ENCODE measurements around the gene PEX7.
A peak's percentile ranks its signal among the peaks of the same experiment; 100 is the strongest.
"Not testable (repeated sequence)": the region's sequence is repeated elsewhere in the genome, so short reads cannot be mapped to it uniquely, and the experiment has no call there.

PEX7 gene

DNA sequence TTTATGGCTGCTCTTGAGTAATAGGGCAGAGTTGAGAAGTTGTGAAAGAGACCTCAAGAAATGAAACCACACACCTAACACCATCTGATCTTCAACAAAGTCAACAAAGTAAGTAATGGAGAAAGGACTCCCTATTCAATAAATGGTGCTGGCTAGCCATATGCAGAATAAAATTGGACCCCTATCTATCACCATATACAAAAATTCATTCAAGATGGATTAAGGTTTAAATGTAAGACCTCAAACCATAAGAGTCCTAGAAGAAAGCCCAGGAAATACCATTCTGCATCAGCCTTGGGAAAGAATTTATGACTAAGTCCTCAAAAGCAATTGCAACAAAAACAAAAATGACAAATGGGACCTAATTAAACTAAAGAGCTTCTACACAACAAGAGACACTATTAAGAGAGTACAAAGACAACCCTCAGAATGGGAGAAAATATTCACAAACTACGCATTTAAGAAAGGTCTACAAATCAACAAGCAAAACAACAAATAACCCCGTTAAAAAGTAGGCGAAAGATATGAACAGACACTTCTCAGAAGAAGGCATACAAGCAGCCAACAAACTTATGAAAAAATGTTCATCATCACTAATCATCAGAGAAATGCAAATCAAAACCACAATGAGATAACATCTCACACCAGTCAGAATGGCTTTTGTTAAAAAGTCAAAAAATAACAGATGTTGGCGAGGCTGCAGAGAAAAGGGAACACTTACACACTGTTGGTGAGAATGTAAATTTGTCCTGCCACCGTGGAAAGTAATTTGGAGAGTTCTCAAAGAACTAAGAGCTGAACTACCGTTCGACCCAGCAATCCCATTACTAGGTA lies 34.1 kb upstream of the PEX7 start:
- no peaks in the 10 kb centered on the region for H3K36me3 ChIP-seq (ENCODE audit: insufficient read depth)
- no peak overlapping the region for H3K4me3 ChIP-seq (IDR thresholded peaks at IDR 0.05; ENCODE audit: insufficient read depth, low read depth, low read length)
- peak overlapping the region; percentile 36 for H3K4me2 ChIP-seq
- H3K27ac ChIP-seq = no peak overlapping the region
- no peak for TF ChIP-seq CTCF (conservative IDR thresholded peaks at IDR 0.05; ENCODE audit: low read depth, low read length)
- H3K27me3 ChIP-seq (ENCODE audit: insufficient read depth, low read depth) = no peaks in the 10 kb centered on the region
- no peaks in the 10 kb centered on the region for H4K20me1 ChIP-seq (ENCODE audit: insufficient read depth)
- H3K79me2 ChIP-seq (ENCODE audit: insufficient read depth, low read depth) = peaks cover 61% of the 10 kb centered on the region
- peaks cover 75% of the 10 kb centered on the region for H3K4me1 ChIP-seq (ENCODE audit: low read depth, poor library complexity, severe bottlenecking)
- H3K9ac ChIP-seq = no peak overlapping the region
- no peak overlapping the region for H2AFZ ChIP-seq (ENCODE audit: low read depth)

- H3K36me3 ChIP-seq (ENCODE audit: insufficient read depth); H3K9ac ChIP-seq; H3K27me3 ChIP-seq (ENCODE audit: insufficient read depth, low read depth); H4K20me1 ChIP-seq (ENCODE audit: insufficient read depth); H2AFZ ChIP-seq (ENCODE audit: low read depth); H3K4me3 ChIP-seq (IDR thresholded peaks at IDR 0.05; ENCODE audit: insufficient read depth, low read depth, low read length); H3K27ac ChIP-seq: not testable (repeated sequence)
- Histone ChIP-seq H3K4me2 (peak overlapping the region; percentile 37; the same call in 1 of the 2 replicates), H3K79me2 (ENCODE audit: insufficient read depth, low read depth) (peaks cover 56% of the 10 kb centered on the region), H3K4me1 (ENCODE audit: low read depth, poor library complexity, severe bottlenecking) (peaks cover 73% of the 10 kb centered on the region)
Measured at GRCh38 chr6:136789440-136789839, 33.0 kb upstream of the PEX7 start.

DNA sequence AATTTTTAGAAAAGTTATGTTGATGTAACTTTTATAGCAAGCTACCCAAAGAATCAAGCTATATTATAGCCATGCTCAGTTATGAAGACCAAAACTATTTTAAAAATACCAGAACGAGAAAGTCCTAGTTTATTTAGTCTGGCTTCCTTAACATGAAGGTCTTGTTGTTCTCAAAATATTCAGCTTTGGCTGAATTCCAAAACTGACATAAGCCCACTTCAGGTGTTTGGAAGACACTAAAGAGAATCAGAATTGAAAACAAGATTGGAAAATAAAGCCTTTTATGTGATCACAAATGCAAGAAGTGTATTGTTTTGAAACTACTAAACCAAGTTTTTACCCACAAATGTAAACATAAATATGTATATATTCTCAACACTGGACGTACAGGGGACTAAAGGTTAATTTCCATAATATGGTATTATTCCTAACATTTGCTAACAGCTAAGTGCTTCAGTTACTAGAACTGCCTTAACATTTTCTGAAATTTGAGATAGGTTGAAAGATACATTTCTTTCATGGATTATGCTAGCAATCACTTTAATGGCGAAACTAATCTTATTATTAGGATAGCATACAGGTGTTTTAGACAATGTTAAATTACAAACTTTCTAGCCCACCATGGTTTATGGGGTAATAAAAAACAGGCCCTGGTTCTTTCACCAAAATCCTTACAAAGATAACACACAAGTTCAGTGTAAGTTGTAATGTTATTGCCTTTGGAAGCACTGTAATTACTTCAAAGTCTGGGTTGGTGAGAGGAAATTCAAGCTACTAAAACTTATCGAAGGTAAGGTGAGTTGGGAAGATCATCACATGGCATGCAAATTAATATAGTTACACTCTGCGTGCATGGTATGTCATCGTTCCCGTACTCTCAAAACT lies 31.7 kb upstream of the PEX7 start:
- peaks cover 47% of the 10 kb centered on the region for H3K79me2 ChIP-seq (ENCODE audit: insufficient read depth, low read depth)
- no peaks in the 10 kb centered on the region for H4K20me1 ChIP-seq (ENCODE audit: insufficient read depth)
- H3K4me1 ChIP-seq (ENCODE audit: low read depth, poor library complexity, severe bottlenecking) = peaks cover 60% of the 10 kb centered on the region
- H3K36me3 ChIP-seq (ENCODE audit: insufficient read depth) = no peaks in the 10 kb centered on the region
- TF ChIP-seq CTCF (conservative IDR thresholded peaks at IDR 0.05; ENCODE audit: low read depth, low read length) = no peak
- H3K4me2 ChIP-seq = peak overlapping the region; percentile 83
- no peaks in the 10 kb centered on the region for H3K27me3 ChIP-seq (ENCODE audit: insufficient read depth, low read depth)
- peak overlapping the region; percentile 88; the same call in 1 of the 2 replicates for H3K9ac ChIP-seq
- H2AFZ ChIP-seq (ENCODE audit: low read depth) = peak overlapping the region; percentile 92; the same call in 1 of the 2 replicates
- peak overlapping the region; percentile 83; the same call in 1 of the 2 replicates for H3K27ac ChIP-seq
- H3K4me3 ChIP-seq (IDR thresholded peaks at IDR 0.05; ENCODE audit: insufficient read depth, low read depth, low read length) = no peak overlapping the region

DNA sequence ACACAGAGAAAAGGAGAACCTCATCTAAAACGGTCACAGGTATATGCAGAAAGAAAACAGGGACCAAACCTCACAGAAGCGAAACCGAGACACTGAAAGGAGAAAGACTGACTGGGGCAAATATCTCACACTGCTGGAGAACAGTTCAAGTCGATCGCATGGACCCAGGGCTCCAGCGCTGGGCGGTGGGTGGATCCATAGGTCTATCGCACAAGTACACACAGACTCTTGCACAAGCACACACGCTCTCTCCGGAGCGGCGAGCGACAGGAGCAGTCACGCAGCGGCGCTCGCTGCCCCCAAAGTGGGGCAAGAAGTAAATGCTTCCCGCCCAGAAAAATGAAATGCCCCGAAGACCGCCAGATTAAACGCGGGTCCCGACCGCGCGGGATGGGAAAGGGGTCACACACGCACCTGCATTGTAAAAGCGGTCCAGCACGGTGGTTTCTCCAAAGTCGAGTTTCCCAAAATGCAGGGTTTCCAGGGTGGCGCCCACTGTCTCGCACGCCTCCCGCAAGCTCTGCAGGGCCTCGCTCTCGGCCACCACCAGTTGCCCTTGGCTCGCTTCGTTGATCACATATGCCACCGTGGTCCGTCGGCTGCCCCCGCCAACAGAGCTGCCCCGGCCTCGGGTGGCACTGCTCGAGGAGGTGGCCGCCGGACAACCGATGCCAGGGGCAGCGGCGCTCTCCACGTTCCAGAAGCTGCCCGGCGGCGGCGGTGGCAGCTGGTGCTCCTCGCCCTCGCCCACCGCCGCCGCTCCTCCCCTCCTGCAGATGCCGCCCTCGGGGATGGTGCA lies 30.9 kb upstream of the PEX7 start:
- TF ChIP-seq CTCF (conservative IDR thresholded peaks at IDR 0.05; ENCODE audit: low read depth, low read length) = no peak
- Histone ChIP-seq H3K27ac (peak overlapping the region; percentile 83; the same call in 1 of the 2 replicates), H3K4me3 (IDR thresholded peaks at IDR 0.05; ENCODE audit: insufficient read depth, low read depth, low read length) (no peak overlapping the region), H3K27me3 (ENCODE audit: insufficient read depth, low read depth) (no peaks in the 10 kb centered on the region), H4K20me1 (ENCODE audit: insufficient read depth) (no peaks in the 10 kb centered on the region), H3K4me2 (peak overlapping the region; percentile 83), H3K36me3 (ENCODE audit: insufficient read depth) (no peaks in the 10 kb centered on the region), H2AFZ (ENCODE audit: low read depth) (peak overlapping the region; percentile 92), H3K79me2 (ENCODE audit: insufficient read depth, low read depth) (peaks cover 39% of the 10 kb centered on the region), H3K9ac (peak overlapping the region; percentile 88; the same call in 1 of the 2 replicates), H3K4me1 (ENCODE audit: low read depth, poor library complexity, severe bottlenecking) (peaks cover 54% of the 10 kb centered on the region)
